GM12878 (cell line): Measurements from ENCODE around the gene MTMR1. TPM values are rescaled to one million over a fixed set of nuclear protein-coding genes. Genes with fewer than 3 reads are reported as not detected.

ENCODE experiments used
- ATAC-seq: fragments of 200-7000 bp; cut with Tn5 transposase; 3 replicates; pipeline ENCODE4 v1.9.1; 2020; ENCODE audit warnings: mild to moderate bottlenecking, moderate library complexity
- BruUV-seq: library from RNA; stranded (reverse); fragments of 400-500 nt; replicated peaks from 2 replicates; lab custom pipeline; 2021; lab: Mats Ljungman, UMichigan
- CTCF ChIA-PET: fragments of 300-600 bp; sonication (Branson Sonifier 250); formaldehyde crosslinking; extraction: SDS; loops from one replicate; lab custom pipeline; 2021; ENCODE audit warnings: inconsistent platforms; lab: Yijun Ruan, JAX
- POLR2A ChIA-PET: fragments of 350-600 bp; formaldehyde crosslinking; extraction: SDS; loops from one replicate; lab custom pipeline; 2021; ENCODE audit warnings: inconsistent platforms; lab: Charles Lee
- RAD21 ChIA-PET: fragments of 300-600 bp; sonication (Branson Sonifier 250); formaldehyde crosslinking; loops from one replicate; lab custom pipeline; 2023; ENCODE audit warnings: antibody characterized with exemption; ENCODE audit not compliant: unreplicated experiment; lab: Charles Lee
- SMC1A ChIA-PET: fragments of 300-600 bp; sonication (Branson Sonifier 250); formaldehyde crosslinking; loops from one replicate; lab custom pipeline; 2023; ENCODE audit not compliant: unreplicated experiment, uncharacterized antibody; lab: Charles Lee
- DNase-seq: peaks from one replicate; pipeline ENCODE4 v3.0.0-alpha.2; 2011; ENCODE audit warnings: low read depth, low spot score
- FAIRE-seq: peaks from 3 replicates; lab custom pipeline; 2011; peaks lifted over from hg19 to GRCh38; lab: Jason Lieb, UNC
- H2AFZ ChIP-seq: 2 replicates; pipeline ENCODE4 v1.6.0; 2011; ENCODE audit warnings: low read depth, low read length, control low read depth; ENCODE audit not compliant: control insufficient read depth
- H3K27ac ChIP-seq: 2 replicates; pipeline ENCODE4 v1.5.1; 2011; ENCODE audit warnings: control low read depth; ENCODE audit not compliant: control insufficient read depth, insufficient read depth
- H3K27me3 ChIP-seq, 2 experiments: replicated peaks in 1 of 2; 2 replicates each; pipeline versions ENCODE4 v1.6.0 to v1.6.1; 2011; ENCODE audit warnings: low read length in 1 of 2; ENCODE audit not compliant: control insufficient read depth in 2 of 2, insufficient read depth in 2 of 2
- H3K36me3 ChIP-seq, 2 experiments: 2 replicates each; pipeline ENCODE4 v1.5.1; 2011; ENCODE audit warnings: low read length in 1 of 2; ENCODE audit not compliant: control insufficient read depth in 2 of 2, insufficient read depth in 2 of 2
- H3K4me1 ChIP-seq: 2 replicates; pipeline ENCODE4 v1.6.1; 2011; ENCODE audit warnings: mild to moderate bottlenecking, low read length, moderate library complexity, mixed read lengths; ENCODE audit not compliant: control insufficient read depth, insufficient read depth
- H3K4me2 ChIP-seq: 2 replicates; pipeline ENCODE4 v1.6.0; 2011; ENCODE audit warnings: control low read depth; ENCODE audit not compliant: control insufficient read depth, insufficient read depth
- H3K4me3 ChIP-seq: fragments of 200-600 bp; sonication (generic); 2 replicates; pipeline ENCODE4 v1.5.1; 2016
- H3K79me2 ChIP-seq: 2 replicates; pipeline ENCODE4 v1.6.0; 2011; ENCODE audit warnings: low read length; ENCODE audit not compliant: control insufficient read depth, insufficient read depth
- H3K9ac ChIP-seq: 2 replicates; pipeline ENCODE4 v1.8.0; 2011; ENCODE audit warnings: low read length, control low read depth, mixed read lengths; ENCODE audit not compliant: control insufficient read depth, insufficient read depth
- H3K9me3 ChIP-seq: replicated peaks from 3 replicates; pipeline ENCODE4 v1.5.1; 2011; ENCODE audit warnings: mild to moderate bottlenecking, low read length; ENCODE audit not compliant: control insufficient read depth, insufficient read depth
- H4K20me1 ChIP-seq: 2 replicates; pipeline ENCODE4 v1.6.0; 2011; ENCODE audit not compliant: control insufficient read depth, insufficient read depth
- CREM ChIP-seq: IDR thresholded peaks from 2 replicates; pipeline ENCODE4 v1.6.1; 2014; ENCODE audit warnings: antibody characterized with exemption, low read depth
- E4F1 ChIP-seq: fragments of 450-650 bp; IDR thresholded peaks from 2 replicates; pipeline ENCODE4 v1.6.1; 2018; ENCODE audit warnings: borderline replicate concordance, mild to moderate bottlenecking; ENCODE audit not compliant: partially characterized antibody
- ETV6 ChIP-seq, 2 experiments: fragments of 450-650 bp in 1 of 2; IDR thresholded peaks in 1 of 2; conservative IDR thresholded peaks in 1 of 2; 2 replicates each; pipeline ENCODE4 v1.6.1; 2014; ENCODE audit warnings: antibody characterized with exemption in 1 of 2, borderline replicate concordance in 1 of 2, low read depth in 1 of 2, mild to moderate bottlenecking in 1 of 2, moderate library complexity in 1 of 2
- PBX3 ChIP-seq: IDR thresholded peaks from 2 replicates; pipeline ENCODE4 v1.6.1; 2011; ENCODE audit warnings: mild to moderate bottlenecking, low read depth, low read length, moderate library complexity; ENCODE audit not compliant: insufficient replicate concordance
- PKNOX1 ChIP-seq: fragments of 450-650 bp; IDR thresholded peaks from 2 replicates; pipeline ENCODE4 v1.6.1; 2016; ENCODE audit warnings: mild to moderate bottlenecking
- POLR2AphosphoS2 ChIP-seq: IDR thresholded peaks from 2 replicates; pipeline ENCODE4 v1.6.1; 2011; ENCODE audit warnings: low read depth, mild to moderate bottlenecking, low read length, improper control_type of control experiment, moderate library complexity
- RAD51 ChIP-seq: fragments of 450-650 bp; IDR thresholded peaks from 2 replicates; pipeline ENCODE4 v1.6.1; 2016; ENCODE audit warnings: moderate library complexity, mild to moderate bottlenecking, inconsistent platforms
- REST ChIP-seq: IDR thresholded peaks from 2 replicates; pipeline ENCODE4 v1.6.1; 2012; ENCODE audit warnings: mild to moderate bottlenecking, low read depth, low read length
- SMARCA5 ChIP-seq: fragments of 450-650 bp; IDR thresholded peaks from 2 replicates; pipeline ENCODE4 v1.6.1; 2017; ENCODE audit warnings: mild to moderate bottlenecking
- TCF12 ChIP-seq: IDR thresholded peaks from 2 replicates; pipeline ENCODE4 v1.6.1; 2011; ENCODE audit warnings: low read depth, mild to moderate bottlenecking, low read length
- TCF3 ChIP-seq: IDR thresholded peaks from 2 replicates; pipeline ENCODE4 v1.6.1; 2012; ENCODE audit warnings: low read depth, mild to moderate bottlenecking, low read length, borderline replicate concordance; ENCODE audit not compliant: insufficient read depth
- YBX1 ChIP-seq: fragments of 450-650 bp; IDR thresholded peaks from 2 replicates; pipeline ENCODE4 v1.6.1; 2016; ENCODE audit warnings: antibody characterized with exemption
- YY1 ChIP-seq: IDR thresholded peaks from 2 replicates; pipeline ENCODE4 v1.6.1; 2011; ENCODE audit warnings: low read depth, mild to moderate bottlenecking, low read length
- ZNF217 ChIP-seq: fragments of 450-650 bp; IDR thresholded peaks from 2 replicates; pipeline ENCODE4 v1.6.1; 2017; ENCODE audit warnings: antibody characterized with exemption, mild to moderate bottlenecking
- WGBS: methylation state at CpG from one replicate; pipeline ENCODE4 v1.1.6; 2016; ENCODE audit warnings: low lambda C conversion rate; ENCODE audit not compliant: insufficient replicate concordance, insufficient coverage; ENCODE audit errors: missing lambda C conversion rate; 5-methylcytosine and 5-hydroxymethylcytosine counted together
- in situ Hi-C: fragments of 300-500 bp; cut with MboI; formaldehyde crosslinking; loops from 9 replicates; pipeline ENCODE4 v1.14.3; 2018; ENCODE audit warnings: mixed read lengths
- intact Hi-C: fragments of 100-400 bp; cut with micrococcal nuclease; formaldehyde crosslinking; loops from one replicate; pipeline ENCODE4 v1.14.2; 2022; ENCODE audit not compliant: unreplicated experiment
- polyA plus RNA-seq, 11 experiments: library from polyadenylated mRNA; depleted of rRNA in 4 of 11; unstranded in 6 of 11; stranded (reverse) in 5 of 11; fragments of >200 nt; fragmentation: Nextera tagmentation in 4 of 11; fragmentation: Illumina TruSeq in 1 of 11; extraction: Ambion mirVana in 4 of 11; extraction: Trizol in 1 of 11; gene quantifications; 1 replicate in 1 of 11; 2 replicates in 10 of 11; pipeline versions ENCODE4 v1.2.1 to v1.2.3, GENCODE V29; 2011 to 2016; ENCODE audit warnings: inconsistent platforms in 2 of 11, missing spikeins in 2 of 11, low read depth in 1 of 11
- total RNA-seq, 4 experiments: library from RNA; depleted of rRNA in 3 of 4; stranded (reverse); fragments of >200 nt in 3 of 4; fragmentation: Illumina TruSeq in 1 of 4; extraction: Trizol in 1 of 4; gene quantifications; 2 replicates each; pipeline versions ENCODE4 v1.2.1 to v1.2.3, GENCODE V29; 2013 to 2021

MTMR1 gene
- total and polyA plus RNA-seq, 10 of the 15 experiments (the other 5 are each of a cell fraction or from before 2014, with no cell fraction given), result 1.2 to 32.2 (median 22.9) TPM

- H3K4me3 ChIP-seq, result no peak overlapping the region
- H3K4me1 ChIP-seq, result peaks cover 7% of the 10 kb centered on the region; the same call in 1 of the 2 replicates
- ChIA-PET CTCF (interaction anchor here (1.1 to 8.1 kb wide), 4 partner anchors 9 to 307 kb away, joined by 3 to 95 read pairs (median 6); no protein-coding TSS in a partner anchor), POLR2A (no interaction called here), RAD21 (interaction anchor here (2.0 kb wide), 1 partner anchor 307 kb away, joined by 7 read pairs; no protein-coding TSS in a partner anchor), SMC1A (interaction anchor here (1.4 kb wide), 1 partner anchor 301 kb away, joined by 3 read pairs; no protein-coding TSS in a partner anchor)
- H3K9ac ChIP-seq, result no peak overlapping the region
- 74% methylated on average over 14 of the region's 14 CpGs for WGBS
- ATAC-seq, result no peak
- BruUV-seq, result no TSS peak
- H2AFZ ChIP-seq, result no peak overlapping the region
- no peaks in the 10 kb centered on the region for H3K79me2 ChIP-seq
- H3K4me2 ChIP-seq, result no peak overlapping the region
- FAIRE-seq, result no peak
- H4K20me1 ChIP-seq, result no peaks in the 10 kb centered on the region; the same call in 1 of the 2 replicates
- no peaks in the 10 kb centered on the region; a peak in 2 of 4 replicates for H3K36me3 ChIP-seq
- no peaks in the 10 kb centered on the region for H3K9me3 ChIP-seq
- no peak overlapping the region for H3K27ac ChIP-seq
- no peak for DNase-seq
- in situ Hi-C loops (loop anchor here (5.0 to 25.0 kb wide), 4 partner anchors 227 to 912 kb away; partner anchors contain the start of genes PRRG3 and VMA21), intact Hi-C loops (loop anchor here (5.0 to 10.0 kb wide), 3 partner anchors 122 to 907 kb away; partner anchors contain the start of genes CD99L2 and HMGB3)
- no peaks in the 10 kb centered on the region for H3K27me3 ChIP-seq
- TF ChIP-seq YBX1, result no peak
- TF ChIP-seq ZNF217, result no peak
- no peak for TF ChIP-seq POLR2AphosphoS2
- no peak for TF ChIP-seq ETV6 (conservative IDR thresholded peaks at IDR 0.05 in 1 of 2, IDR thresholded peaks at IDR 0.05 in 1 of 2; ENCODE audit: borderline replicate concordance in 1 of 2, low read depth in 1 of 2)
- no peak for TF ChIP-seq TCF12
- TF ChIP-seq REST, result no peak
- no peak for TF ChIP-seq PKNOX1
- no peak for TF ChIP-seq PBX3
- no peak for TF ChIP-seq TCF3
- TF ChIP-seq E4F1, result no peak
- no peak for TF ChIP-seq CREM
- TF ChIP-seq YY1, result no peak
- no peak for TF ChIP-seq RAD51
- TF ChIP-seq SMARCA5, result no peak
Measured at GRCh38 chrX:150774798-150775568, 81.8 kb downstream of the MTMR1 start.
